ENCODE data around the gene HNRNPA0.

Gene HNRNPA0

GRCh38 chr5:137734962-137735554, 19.1 kb downstream of the HNRNPA0 start:
- H3K4me3 ChIP-seq (ENCODE audit: low read depth, low read length) = peak overlapping the region; percentile 75

GRCh38 chr5:137734331-137734730, 19.8 kb downstream of the HNRNPA0 start:
- no peak for TF ChIP-seq CTCF (IDR thresholded peaks at IDR 0.05; ENCODE audit: borderline replicate concordance, insufficient read depth, low read depth, low read length)
- peak overlapping the region; percentile 75 for H3K4me3 ChIP-seq (ENCODE audit: low read depth, low read length)

More at GRCh38 chr5:137734962-137735554, 19.1 kb downstream of the HNRNPA0 start:
- TF ChIP-seq CTCF (IDR thresholded peaks at IDR 0.05; ENCODE audit: borderline replicate concordance, insufficient read depth, low read depth, low read length) = no peak

- TF ChIP-seq CTCF (IDR thresholded peaks at IDR 0.05; ENCODE audit: borderline replicate concordance, insufficient read depth, low read depth, low read length) = no peak
- H3K4me3 ChIP-seq (ENCODE audit: low read depth, low read length) = peak overlapping the region; percentile 75
Measured at GRCh38 chr5:137733922-137734321, 20.2 kb downstream of the HNRNPA0 start.

- H3K4me3 ChIP-seq (ENCODE audit: low read depth, low read length) = no peak overlapping the region
- TF ChIP-seq CTCF (IDR thresholded peaks at IDR 0.05; ENCODE audit: borderline replicate concordance, insufficient read depth, low read depth, low read length) = no peak
Measured at GRCh38 chr5:137733006-137733405, 21.2 kb downstream of the HNRNPA0 start.

GRCh38 chr5:137731176-137731575, 23.0 kb downstream of the HNRNPA0 start:
- TF ChIP-seq CTCF (IDR thresholded peaks at IDR 0.05; ENCODE audit: borderline replicate concordance, insufficient read depth, low read depth, low read length) = no peak
- no peak overlapping the region for H3K4me3 ChIP-seq (ENCODE audit: low read depth, low read length)

GRCh38 chr5:137730336-137730735, 23.8 kb downstream of the HNRNPA0 start:
- no peak overlapping the region for H3K4me3 ChIP-seq (ENCODE audit: low read depth, low read length)
- no peak for TF ChIP-seq CTCF (IDR thresholded peaks at IDR 0.05; ENCODE audit: borderline replicate concordance, insufficient read depth, low read depth, low read length)

- no peak overlapping the region for H3K4me3 ChIP-seq (ENCODE audit: low read depth, low read length)
- no peak for TF ChIP-seq CTCF (IDR thresholded peaks at IDR 0.05; ENCODE audit: borderline replicate concordance, insufficient read depth, low read depth, low read length)
Measured at GRCh38 chr5:137728048-137728447, 26.1 kb downstream of the HNRNPA0 start.

All from GM12875 (cell line).